Psoas muscle (tissue), 8 donors: ENCODE data around the gene GRK1. TPM values are rescaled to one million over a fixed set of nuclear protein-coding genes. Genes with fewer than 3 reads are reported as not detected.

Experiments used
- ATAC-seq, 4 donors: fragments of 200-7000 bp; cut with Tn5 transposase; one replicate each; pipeline ENCODE4 v1.9.1; 2020; ENCODE audit warnings: moderate library complexity in 3 of 4, mild to moderate bottlenecking in 2 of 4
- DNase-seq, 2 donors: peaks; one replicate each; pipeline ENCODE4 v3.0.0-alpha.2; 2020
- H3K27ac ChIP-seq: fragments of 200-600 bp; one replicate; pipeline ENCODE4 v1.8.0; 2022
- H3K27me3 ChIP-seq, 3 donors: fragments of 200-600 bp in 1 of 3; one replicate each; pipeline versions ENCODE4 v1.6.1 to v1.8.0; 2013 to 2022; ENCODE audit warnings: low read length in 2 of 3, mild to moderate bottlenecking in 2 of 3, moderate library complexity in 1 of 3; ENCODE audit not compliant: insufficient read depth in 3 of 3
- H3K36me3 ChIP-seq, 2 donors: fragments of 200-600 bp in 1 of 2; one replicate each; pipeline versions ENCODE4 v1.6.1 to v1.8.0; 2013 to 2022; ENCODE audit warnings: low read depth in 1 of 2, mild to moderate bottlenecking in 1 of 2, moderate library complexity in 1 of 2; ENCODE audit not compliant: insufficient read depth in 1 of 2
- H3K4me1 ChIP-seq: fragments of 200-600 bp; one replicate; pipeline ENCODE4 v1.8.0; 2022
- H3K4me3 ChIP-seq: fragments of 200-600 bp; one replicate; pipeline ENCODE4 v1.8.0; 2022; ENCODE audit warnings: mild to moderate bottlenecking
- H3K9me3 ChIP-seq: fragments of 200-600 bp; one replicate; pipeline ENCODE4 v1.8.0; 2022
- WGBS, 3 donors: extraction: QIAGEN DNeasy Blood & Tissue Kit; methylation state at CpG; one replicate each; pipeline versions ENCODE4 v1.1.6 to v1.1.7; 2013; 5-methylcytosine and 5-hydroxymethylcytosine counted together
- intact Hi-C, 2 donors: fragments of 100-400 bp; cut with DNase I; formaldehyde crosslinking; loops; one replicate each; pipeline versions ENCODE4 v1.11.0 to v1.14.2; 2022
- polyA plus RNA-seq, 3 donors: library from polyadenylated mRNA; stranded (reverse); fragments of 200-250 nt; gene quantifications; one replicate each; pipeline ENCODE4 v1.2.3, GENCODE V29; 2013
- total RNA-seq, 4 donors: library from RNA; stranded (reverse); fragmentation: NEBNext Ultra II Directional in 2 of 4; extraction: Animal tissue kit (Norgen Biotek cat#: 25700) in 2 of 4; gene quantifications; one replicate each; pipeline versions ENCODE4 v1.2.1 to v1.2.4, GENCODE V29; 2021 to 2023
- TF ChIP-seq, protein P1 (sequence below): fragments of 200-600 bp; IDR thresholded peaks from one replicate; pipeline ENCODE4 v1.8.0; 2022; ENCODE audit warnings: antibody characterized with exemption
- donor health status: healthy with polysubstance abuse.
- donor health status: DM: no; HTN: no; CAD: no; lungs with moderate emphysema.
- donor health status: Bipolar disorder and iron deficiency.
- donor health status: healthy.
- donor health status: DM: yes; HTN: yes; CAD: no.
- donor health status: DM: no; HTN: no; CAD: no.
- donor health status: DM: no; HTN: no; CAD: no.
- donor health status: DM: yes; HTN: yes; CAD: no.

GRK1 gene
- total and polyA plus RNA-seq, 7 donors = 0.10 TPM; not detected in 6

DNA sequence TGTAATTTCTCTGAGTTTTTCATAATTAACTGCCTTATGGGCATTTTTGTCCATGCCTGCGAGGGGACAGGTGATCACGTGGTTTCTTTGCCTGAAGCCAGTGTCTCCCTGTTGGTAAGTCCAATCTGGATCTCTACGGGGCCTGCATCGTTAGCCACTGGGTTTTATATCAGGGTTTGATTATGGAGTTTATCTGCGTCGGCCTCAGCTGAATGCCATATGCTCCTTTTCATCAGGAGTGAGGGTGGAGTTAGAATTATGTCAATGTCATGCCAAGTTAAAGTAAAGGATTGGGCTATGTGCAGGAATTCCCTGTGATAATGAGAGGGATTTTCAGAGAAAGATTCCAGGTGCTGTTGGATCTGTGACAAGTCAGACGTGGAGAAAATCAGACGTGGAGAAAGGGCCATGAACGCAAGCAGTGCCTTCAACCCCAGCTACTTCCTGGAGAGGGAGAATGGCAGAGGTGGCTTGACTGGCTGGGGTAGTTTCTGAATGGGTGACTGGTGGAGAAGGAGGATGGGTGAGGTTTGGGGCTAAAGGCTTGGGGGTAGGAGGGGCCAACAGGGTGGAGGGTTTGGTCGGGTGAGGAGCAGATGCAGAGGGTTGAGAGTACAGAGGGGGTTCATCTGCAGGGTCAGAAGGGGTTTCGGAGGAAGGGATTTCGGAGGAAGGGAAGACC is 116.3 kb downstream of the GRK1 start:
- Histone ChIP-seq H3K27me3 (peaks cover 0 to 12% (median 0%) of the 10 kb centered on the region in 3 donors), H3K4me3 (no peak overlapping the region), H3K9me3 (no peaks in the 10 kb centered on the region), H3K27ac (no peak overlapping the region), H3K4me1 (no peaks in the 10 kb centered on the region), H3K36me3 (no peaks in the 10 kb centered on the region)
- ATAC-seq = no peak
- no peak for DNase-seq
- intact Hi-C loops = no loop called here
- WGBS, 3 donors = 54 to 58% (median 57%) methylated on average over 12 of the region's 12 CpGs
- TF ChIP-seq, protein P1, sequence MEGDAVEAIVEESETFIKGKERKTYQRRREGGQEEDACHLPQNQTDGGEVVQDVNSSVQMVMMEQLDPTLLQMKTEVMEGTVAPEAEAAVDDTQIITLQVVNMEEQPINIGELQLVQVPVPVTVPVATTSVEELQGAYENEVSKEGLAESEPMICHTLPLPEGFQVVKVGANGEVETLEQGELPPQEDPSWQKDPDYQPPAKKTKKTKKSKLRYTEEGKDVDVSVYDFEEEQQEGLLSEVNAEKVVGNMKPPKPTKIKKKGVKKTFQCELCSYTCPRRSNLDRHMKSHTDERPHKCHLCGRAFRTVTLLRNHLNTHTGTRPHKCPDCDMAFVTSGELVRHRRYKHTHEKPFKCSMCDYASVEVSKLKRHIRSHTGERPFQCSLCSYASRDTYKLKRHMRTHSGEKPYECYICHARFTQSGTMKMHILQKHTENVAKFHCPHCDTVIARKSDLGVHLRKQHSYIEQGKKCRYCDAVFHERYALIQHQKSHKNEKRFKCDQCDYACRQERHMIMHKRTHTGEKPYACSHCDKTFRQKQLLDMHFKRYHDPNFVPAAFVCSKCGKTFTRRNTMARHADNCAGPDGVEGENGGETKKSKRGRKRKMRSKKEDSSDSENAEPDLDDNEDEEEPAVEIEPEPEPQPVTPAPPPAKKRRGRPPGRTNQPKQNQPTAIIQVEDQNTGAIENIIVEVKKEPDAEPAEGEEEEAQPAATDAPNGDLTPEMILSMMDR = no peak

DNA sequence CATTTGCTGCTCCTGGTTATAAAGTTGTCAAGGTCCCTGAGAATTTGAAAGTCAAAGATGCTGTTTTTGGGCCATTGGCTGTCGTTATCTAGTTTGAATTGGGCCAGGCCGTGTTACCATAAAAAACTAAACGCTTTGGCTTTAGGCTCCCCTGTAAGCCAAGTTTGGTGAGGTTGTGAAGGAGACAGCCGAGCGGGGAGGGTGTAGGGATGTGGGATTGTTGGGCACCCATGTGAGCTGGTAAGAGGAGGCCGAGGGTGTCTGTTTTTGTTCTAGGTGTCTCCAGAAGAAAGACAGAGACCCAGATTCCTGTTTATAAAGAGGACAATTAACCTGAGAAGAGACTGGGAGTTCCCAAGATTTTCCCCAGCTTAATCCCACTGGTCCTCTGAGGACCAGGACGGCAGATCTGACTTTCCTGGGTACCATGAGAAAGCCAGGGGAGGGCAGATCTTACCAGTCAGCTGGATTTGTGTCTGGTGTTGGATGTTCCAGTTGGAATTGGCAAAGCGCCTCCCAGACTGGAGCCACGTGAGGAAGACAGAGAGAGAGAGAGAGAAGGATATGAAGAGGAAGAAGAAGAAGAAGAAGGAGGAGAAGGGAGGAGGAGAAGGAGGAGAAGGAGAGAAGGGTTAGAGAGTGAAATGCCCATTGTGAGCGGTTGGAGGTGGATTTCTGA is 117.1 kb downstream of the GRK1 start:
- intact Hi-C loops = no loop called here
- WGBS, 3 donors = 75 to 78% (median 76%) methylated on average over 10 of the region's 10 CpGs

DNA sequence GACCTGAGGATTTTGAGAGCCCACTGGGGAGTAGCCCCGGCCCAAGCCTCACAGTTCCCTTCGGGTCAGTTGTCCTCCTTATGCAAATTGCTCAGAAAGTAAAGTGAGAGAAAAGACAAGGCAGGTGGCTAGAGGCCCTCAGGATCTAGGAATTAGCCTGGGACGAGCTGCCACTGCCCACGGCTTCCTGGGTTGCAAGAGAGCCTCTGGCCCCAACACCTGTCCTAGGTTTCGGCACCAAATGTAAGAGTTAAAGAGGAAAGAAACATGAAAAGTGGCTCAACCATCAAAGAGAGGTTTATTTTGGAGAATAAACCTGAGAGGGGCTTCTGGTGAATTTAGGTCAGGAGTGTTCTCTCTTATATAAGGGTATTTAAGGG is 117.6 kb downstream of the GRK1 start:
- ATAC-seq = no peak
- Histone ChIP-seq H3K9me3 (no peaks in the 10 kb centered on the region), H3K4me3 (no peak overlapping the region), H3K36me3 (no peaks in the 10 kb centered on the region), H3K27ac (no peak overlapping the region), H3K27me3 (peaks cover 0 to 12% (median 0%) of the 10 kb centered on the region in 3 donors), H3K4me1 (no peaks in the 10 kb centered on the region)
- 65 to 79% (median 70%) methylated on average over 5 of the region's 5 CpGs for WGBS, 3 donors
- no peak for DNase-seq
- TF ChIP-seq, protein P1 = no peak
- intact Hi-C loops = no loop called here

More for the DNA sequence above, 117.1 kb downstream of the GRK1 start:
- TF ChIP-seq, protein P1 = no peak
- Histone ChIP-seq H3K27me3 (peaks cover 0 to 12% (median 0%) of the 10 kb centered on the region in 3 donors), H3K27ac (no peak overlapping the region), H3K9me3 (no peaks in the 10 kb centered on the region), H3K4me3 (no peak overlapping the region), H3K36me3 (no peaks in the 10 kb centered on the region), H3K4me1 (no peaks in the 10 kb centered on the region)
- ATAC-seq (no peak), DNase-seq (no peak)

DNA sequence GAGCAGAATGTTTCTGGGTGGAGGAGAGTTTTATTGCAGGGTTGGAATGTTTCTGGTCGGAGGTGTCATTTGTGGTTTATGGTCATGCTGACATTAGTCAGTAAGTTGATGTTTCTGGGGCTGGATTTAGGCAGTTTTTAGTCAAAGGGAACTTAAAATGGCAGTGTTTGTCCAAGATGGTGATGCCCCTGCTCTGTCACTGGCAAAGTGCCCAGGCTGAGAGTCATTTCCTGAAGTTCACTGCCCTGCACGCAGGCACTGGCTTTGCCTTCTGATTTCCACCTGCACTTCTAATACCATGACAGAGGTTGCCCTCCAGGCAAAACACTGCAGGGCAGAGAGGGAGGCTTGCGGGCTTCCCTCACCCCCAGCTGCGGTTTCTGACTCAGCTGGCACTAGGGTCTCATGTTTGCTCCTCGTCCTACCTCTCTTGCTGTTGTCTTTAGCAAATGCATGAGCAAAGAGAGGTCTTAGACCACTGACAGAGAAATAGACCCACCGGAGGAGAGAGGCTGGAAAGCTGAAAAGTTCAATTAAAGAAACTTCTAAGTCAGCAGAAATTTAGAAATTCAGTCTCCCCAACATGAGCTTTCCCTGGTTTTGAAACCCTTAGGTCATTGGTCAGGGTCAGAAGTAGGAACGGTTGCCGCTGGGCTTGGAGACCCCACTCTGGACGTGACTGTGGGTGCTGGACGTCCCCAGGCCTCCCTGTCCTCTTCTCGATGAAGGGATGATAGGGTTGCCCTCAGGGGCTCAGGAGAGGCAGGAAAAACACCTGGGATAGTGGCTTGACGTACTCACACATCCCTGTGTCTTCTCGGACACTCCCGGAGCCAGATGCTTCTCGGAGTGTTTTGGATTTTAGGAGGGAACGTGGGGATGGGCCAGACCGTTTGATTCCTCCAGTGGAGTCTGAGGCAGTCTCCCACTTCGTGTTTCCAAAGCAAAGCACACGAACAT is 118.3 kb downstream of the GRK1 start:
- Histone ChIP-seq H3K36me3 (no peaks in the 10 kb centered on the region), H3K9me3 (no peaks in the 10 kb centered on the region), H3K27me3 (peaks cover 0 to 12% (median 0%) of the 10 kb centered on the region in 3 donors), H3K4me3 (no peak overlapping the region), H3K4me1 (no peaks in the 10 kb centered on the region), H3K27ac (no peak overlapping the region)
- 82 to 83% (median 82%) methylated on average over 19 of the region's 19 CpGs for WGBS, 3 donors
- TF ChIP-seq, protein P1 = no peak
- no peak for ATAC-seq
- intact Hi-C loops = no loop called here
- DNase-seq = no peak
